VCaP (cell line): ENCODE data around the gene FERMT3.

Experiments
- H3K27ac ChIP-seq: fragments of 450-650 bp; 2 replicates; pipeline ENCODE4 v1.5.1; 2017
- TF ChIP-seq, protein P1 (sequence below): fragments of 450-650 bp; conservative IDR thresholded peaks from 2 replicates; pipeline ENCODE4 v1.5.1; 2017; ENCODE audit warnings: mild to moderate bottlenecking, moderate library complexity

Gene FERMT3

DNA sequence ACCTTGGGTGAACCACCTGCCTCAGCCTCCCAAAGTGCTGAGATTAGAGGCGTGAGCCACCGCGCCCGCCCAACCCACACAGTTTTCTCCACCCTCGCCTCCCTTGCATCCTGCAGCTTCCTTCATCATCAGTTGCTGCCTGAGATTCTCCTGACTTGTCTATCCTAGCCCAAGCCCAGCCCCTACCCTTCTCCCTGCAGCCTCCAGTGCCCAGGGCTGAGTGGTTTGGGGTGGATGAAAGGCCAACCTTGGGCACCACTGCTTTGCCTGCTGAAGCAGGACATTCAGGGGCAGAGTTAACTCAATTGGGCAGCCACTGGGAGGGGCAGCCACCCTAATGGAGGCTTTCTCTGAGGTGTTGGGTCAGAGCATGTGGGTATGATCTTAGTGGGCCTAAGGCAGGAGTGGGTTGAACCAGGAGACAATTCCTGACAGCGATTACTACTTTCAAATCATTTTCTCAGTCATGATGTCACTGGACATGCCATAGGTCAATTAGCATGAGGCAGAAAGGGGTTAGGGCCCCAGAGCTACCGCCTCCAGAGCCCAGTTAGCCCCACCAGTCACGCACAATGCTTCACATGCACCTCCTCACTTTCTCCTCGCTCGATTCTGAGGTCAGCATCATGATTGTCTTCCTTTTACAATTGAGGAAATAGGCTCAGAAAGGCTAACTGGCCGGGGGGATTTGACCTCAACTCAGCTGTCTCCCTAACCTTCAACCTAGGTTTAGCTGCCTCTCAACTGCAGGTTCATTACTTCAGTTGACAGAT is 33.3 kb downstream of the FERMT3 start:
- TF ChIP-seq, protein P1, sequence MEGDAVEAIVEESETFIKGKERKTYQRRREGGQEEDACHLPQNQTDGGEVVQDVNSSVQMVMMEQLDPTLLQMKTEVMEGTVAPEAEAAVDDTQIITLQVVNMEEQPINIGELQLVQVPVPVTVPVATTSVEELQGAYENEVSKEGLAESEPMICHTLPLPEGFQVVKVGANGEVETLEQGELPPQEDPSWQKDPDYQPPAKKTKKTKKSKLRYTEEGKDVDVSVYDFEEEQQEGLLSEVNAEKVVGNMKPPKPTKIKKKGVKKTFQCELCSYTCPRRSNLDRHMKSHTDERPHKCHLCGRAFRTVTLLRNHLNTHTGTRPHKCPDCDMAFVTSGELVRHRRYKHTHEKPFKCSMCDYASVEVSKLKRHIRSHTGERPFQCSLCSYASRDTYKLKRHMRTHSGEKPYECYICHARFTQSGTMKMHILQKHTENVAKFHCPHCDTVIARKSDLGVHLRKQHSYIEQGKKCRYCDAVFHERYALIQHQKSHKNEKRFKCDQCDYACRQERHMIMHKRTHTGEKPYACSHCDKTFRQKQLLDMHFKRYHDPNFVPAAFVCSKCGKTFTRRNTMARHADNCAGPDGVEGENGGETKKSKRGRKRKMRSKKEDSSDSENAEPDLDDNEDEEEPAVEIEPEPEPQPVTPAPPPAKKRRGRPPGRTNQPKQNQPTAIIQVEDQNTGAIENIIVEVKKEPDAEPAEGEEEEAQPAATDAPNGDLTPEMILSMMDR = no peak
- H3K27ac ChIP-seq = peak overlapping the region; percentile 95

DNA sequence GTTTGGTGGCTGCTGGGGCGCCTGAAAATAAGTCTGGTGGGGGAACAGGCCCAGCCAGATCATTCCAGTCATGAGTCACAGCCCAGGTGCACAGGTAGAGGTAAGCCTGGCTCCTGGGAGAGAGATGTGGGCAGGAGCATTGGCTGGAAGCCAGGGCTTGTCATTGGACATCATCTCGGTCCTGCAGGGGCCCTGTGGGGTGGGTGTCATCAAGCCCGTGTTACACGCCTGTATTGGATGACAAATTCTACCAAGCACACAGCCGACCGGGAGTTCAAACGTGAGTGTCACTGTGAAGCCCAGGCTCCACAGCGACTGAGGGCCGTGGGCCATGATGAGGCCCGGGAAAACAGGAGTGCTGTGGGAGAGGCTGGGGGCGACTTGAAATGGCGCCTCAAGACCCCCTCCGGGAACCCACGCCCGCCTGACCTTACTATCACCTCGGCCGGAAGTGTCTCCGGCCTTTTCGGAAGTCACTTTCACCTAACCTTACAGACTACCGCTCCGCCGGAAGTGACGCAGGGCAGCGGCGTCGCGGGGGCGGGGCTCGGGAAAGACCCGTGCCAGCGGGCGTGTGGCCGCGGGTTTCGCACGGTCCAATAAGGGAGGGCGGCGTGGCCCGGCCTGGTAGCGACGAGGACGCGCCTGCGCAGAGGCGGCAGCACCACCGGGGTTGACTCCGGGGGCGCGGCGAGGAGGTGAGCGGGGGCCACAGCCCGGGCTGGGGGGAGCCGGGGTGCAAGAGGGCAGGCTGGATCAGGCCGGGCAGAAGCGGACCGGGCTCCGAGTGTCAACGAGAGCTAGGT is 34.1 kb downstream of the FERMT3 start, which contains the start of gene FKBP2:
TSS of gene FKBP2 (plus strand) at position 661 of the 806 bp plus-strand sequence. CDS start 1,293 bp downstream, outside the sequence.
- TF ChIP-seq, protein P1 = no peak
- H3K27ac ChIP-seq = peak within 1 kb of the TSS; percentile 95

DNA sequence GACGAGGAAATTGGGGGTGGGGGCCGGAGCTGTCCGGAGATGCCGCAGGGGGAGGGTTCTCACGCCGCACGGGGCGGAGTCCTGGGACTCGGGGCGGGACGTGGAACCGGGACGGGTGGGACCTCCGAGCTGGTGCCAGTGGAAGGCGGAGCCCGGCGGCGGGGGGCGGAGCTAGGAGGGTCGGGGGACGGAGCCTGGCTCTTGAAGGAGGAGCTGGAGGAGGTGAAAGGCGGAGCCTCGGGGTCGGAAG is 34.6 kb downstream of the FERMT3 start:
- TF ChIP-seq, protein P1 = no peak
- peak overlapping the region; percentile 95 for H3K27ac ChIP-seq

DNA sequence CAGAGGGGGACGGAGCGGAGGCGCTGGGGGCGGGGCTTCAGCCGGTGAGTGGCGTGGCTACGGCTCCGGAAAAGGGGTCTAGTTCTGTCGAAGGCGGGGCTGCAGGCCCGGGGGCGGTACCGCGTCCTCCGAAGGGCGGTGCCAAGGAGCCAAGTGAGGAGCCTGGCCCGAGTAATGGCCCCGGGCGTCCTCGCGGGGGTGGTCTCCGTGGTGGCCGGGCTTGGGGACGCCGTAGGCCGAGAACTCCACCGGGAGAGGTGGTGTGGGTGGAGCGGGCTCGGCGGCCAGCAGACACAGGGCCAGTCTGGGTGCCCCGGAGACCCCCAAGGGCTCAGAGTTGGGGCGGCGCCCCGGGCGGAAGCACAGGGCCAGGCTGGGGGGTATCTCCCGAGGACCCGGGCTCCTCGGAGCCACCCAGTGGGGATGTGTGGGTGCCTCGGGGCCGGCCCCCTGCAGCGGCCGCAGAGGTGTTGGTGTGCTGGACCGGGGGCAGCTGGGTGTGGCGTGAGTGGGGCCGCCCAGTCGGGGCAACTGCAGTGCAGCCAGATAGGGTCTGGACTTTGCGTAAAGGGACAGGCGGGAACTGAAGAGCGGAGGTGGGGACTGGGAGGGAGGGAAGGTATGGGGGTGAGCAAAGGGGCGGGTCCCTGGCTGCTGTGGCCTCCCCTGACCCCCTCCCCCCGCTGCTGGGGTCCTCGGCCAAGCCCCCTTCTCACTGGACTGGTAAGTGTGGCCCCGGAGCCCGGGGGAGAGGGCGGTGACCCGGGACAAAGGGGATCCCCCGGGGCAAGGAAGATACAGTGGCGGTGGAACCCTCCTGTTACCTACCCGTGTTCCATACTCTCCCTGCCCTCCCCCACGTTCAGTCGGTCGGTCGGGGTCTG is 35.2 kb downstream of the FERMT3 start:
- H3K27ac ChIP-seq = peak overlapping the region; percentile 95

DNA sequence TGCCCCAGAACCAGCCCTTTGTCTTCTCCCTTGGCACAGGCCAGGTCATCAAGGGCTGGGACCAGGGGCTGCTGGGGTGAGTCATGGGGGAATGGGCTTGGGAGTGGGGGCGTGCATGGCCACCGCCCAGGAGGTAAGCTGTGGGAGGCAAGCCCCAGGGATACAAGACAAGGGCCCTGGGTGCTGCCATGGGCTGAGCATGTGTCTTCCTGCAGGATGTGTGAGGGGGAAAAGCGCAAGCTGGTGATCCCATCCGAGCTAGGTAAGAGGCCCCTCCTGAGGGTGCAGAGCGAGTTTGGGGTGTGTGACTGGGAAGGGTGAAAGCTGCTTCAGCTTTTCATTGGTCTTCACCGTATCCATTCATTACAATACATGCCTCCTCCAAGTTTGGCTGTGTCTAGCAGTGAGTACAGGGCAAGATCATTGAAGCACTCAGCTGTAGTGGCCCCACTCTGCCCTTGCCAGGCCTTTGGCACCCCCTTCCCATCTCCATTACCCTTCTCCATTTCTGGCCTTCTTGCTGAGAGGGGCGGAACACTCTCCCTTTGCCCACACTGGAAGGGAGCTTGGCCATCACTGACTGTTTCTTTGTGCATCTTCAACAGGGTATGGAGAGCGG is 36.8 kb downstream of the FERMT3 start:
- peak overlapping the region; percentile 95 for H3K27ac ChIP-seq
- TF ChIP-seq, protein P1 = no peak; the same call in 1 of the 2 replicates

More for the DNA sequence above, 35.2 kb downstream of the FERMT3 start:
- TF ChIP-seq, protein P1 = peak; percentile 38

DNA sequence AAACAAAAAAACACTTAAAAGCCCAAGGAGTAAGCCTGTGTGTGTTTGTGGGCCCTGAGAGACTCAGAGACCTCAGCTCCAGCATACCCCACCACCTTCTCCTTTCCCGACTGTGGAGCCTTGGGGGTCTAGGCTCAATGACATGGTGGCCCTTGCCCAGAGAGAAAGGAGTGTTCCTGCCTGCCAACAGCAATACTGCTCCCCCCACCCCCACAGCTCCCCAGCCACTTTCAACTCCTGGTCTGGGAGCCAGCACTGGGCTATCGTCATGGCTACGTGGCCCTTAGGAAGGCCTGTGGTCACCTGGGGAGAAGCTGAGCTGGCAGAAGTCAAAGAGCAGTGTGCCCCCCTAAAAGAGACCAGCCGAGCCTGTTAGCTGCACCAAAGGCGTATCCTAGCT is 37.6 kb downstream of the FERMT3 start:
- peak overlapping the region; percentile 95 for H3K27ac ChIP-seq
- TF ChIP-seq, protein P1 = no peak
